GM19025 (cell line): Measurements from ENCODE around the gene PVALB.

Experiments
- ATAC-seq: cut with Tn5 transposase; IDR thresholded peaks from one replicate; pipeline ENCODE4 v1.9.1; 2021; ENCODE audit warnings: mild to moderate bottlenecking, low read depth, moderate library complexity; ENCODE audit not compliant: unreplicated experiment

Gene PVALB, protein sequence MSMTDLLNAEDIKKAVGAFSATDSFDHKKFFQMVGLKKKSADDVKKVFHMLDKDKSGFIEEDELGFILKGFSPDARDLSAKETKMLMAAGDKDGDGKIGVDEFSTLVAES

DNA sequence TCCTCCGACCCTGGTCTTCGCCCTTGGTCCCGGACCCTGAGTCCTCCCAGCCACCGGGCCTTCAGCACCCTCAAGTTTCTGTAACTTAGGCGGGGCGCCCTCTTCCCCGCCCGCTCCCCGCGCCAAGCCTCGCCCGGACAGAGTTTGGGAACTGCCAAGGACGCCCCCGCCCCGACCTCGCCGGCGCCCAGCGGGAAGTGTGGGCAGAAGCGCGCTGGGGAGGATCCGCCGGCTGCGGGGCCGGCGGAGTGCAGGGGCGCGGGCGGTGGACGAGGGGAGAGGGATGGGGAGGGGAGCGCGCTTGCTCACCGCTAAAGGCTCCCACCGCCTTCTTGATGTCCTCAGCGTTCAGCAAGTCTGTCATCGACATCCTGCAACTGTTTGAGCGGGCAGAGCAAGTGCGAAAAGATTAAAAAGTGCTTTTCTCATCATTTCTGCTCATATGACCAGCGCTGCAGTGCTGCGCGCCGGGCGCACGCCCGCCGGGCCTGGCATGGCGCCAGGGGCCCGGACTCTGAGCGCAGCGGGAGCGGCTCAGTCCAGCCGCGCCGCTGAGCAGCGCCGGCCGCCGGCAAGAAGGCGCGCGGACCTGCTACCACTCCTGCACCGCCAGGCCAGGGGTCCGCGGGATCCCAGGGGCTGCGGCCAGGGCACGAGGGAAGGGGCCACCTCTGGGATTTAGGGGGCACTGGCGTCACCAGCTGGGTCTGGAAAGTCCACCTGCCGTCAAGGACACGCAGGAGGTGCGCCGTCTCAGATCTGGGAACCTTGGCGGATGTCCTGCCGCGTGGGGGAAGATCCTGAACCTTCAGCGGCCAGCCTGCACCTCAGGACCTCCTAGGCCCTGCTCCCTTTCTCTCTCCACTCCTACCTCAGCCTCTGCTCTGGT, at the start of gene PVALB:
Gene PVALB (minus strand): TSS at position 400 of the 889 bp plus-strand sequence. CDS start 30 bp downstream, at position 370.
- ATAC-seq: no peak

GRCh38 chr22:36865346-36865745, 48.5 kb upstream of the PVALB start:
- ATAC-seq: no peak

DNA sequence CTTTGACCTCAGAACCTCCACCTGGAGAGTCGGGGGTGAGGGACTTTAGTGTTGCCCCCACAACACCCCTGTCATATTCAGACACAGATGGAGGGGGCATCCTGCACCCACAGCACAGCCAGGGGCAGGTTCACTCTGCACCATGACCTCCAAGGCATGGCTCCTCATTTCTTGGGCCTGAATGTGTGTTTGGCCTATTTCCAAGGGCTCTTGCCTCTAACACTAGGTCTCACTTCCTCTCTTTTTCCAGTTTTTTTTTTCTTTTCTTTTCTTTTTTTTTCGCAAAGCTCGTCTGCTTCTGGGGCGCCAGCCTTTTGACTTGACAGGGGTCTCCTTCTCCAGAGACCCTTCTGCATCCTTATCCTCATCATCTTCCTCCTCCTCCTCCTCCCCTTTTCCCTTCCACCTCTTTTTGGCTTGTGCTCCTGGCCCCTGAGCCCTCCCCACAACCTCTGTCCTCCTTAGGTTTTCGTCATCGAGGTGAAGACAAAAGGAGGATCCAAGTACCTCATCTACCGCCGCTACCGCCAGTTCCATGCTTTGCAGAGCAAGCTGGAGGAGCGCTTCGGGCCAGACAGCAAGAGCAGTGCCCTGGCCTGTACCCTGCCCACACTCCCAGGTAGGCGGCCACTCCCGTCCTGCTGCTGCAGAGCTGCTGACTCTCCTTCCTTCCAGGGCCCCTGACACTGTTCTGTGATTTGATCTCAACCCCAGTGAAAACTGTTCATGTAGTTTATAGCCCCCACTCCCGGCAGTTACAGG, 47.8 kb upstream of the PVALB start:
- no peak for ATAC-seq

- no peak for ATAC-seq
Measured at GRCh38 chr22:36863979-36864378, 47.1 kb upstream of the PVALB start.

DNA sequence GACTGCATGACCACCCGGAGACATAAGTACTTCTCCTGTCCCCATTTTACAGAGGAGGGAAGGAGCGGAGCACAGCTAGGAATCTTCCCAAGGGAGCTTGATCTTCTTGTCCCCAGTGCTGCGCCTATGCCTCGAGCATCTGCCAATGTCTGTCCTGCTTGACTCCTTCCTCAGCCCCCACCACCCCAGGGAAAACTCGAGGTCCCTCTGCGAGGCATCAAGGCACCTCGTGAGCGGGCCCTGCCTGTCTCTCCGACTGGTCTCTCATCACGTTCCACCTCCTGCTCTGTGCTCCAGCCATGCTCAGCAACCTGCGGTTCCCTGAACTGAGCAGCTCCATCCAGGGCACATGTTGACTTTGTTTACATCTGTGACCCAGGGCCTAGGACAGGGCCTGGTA, 46.4 kb upstream of the PVALB start:
- no peak for ATAC-seq

DNA sequence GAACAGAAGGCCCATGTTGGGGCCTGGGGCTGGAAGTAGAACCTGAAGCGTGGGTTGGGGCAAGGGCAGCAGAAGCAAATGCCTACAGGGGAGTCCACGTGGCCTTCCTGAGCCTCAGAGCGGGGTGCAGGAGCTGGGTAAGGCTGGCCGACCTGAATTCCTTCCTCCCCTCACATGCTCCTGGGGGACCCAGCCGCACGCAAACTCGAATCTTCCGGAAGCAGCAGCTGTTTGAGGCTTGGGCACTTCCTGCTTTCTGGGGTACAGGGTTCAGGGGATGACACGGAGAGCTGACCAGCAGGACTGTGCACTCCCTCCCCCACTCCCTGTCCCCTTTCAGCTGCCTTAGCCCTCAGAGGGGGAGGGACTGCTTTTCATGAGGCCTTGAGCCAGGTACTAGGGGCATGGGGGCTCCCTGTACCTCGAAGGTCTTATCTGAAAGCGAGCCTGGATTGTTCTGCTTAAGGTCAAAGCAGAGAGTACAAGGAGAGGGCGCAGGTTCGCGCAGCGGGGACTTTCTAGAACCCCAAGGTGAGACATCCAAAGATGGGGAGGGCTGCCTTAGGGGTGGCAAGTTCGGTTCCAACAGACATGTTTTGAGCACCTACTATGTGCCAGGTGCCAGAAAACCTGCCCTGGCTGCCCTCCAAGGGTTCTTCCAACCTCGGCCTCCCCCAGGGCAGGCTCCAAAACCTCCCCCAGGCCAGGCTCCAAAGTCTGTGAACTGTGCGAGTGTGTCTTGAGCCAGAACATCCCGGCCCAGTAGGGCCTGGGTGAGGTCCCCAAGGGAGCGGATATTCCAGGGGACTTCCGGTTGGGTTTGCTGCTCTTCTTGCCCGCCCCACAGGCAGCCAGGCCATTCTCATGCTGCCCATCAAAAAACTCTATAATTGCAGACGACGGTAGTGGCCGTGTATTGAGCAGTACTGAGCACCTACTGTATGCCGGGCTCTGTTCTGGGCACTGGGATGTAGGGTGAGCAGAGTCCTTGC, 45.7 kb upstream of the PVALB start:
- ATAC-seq: no peak

GRCh38 chr22:36860821-36861659, 44.2 kb upstream of the PVALB start, which contains the start of gene NCF4:
Gene NCF4 (plus strand): TSS chr22:36861006. CDS start chr22:36861172, 166 bp downstream.
- peak; percentile 75 for ATAC-seq

GRCh38 chr22:36860438-36860820, 43.6 kb upstream of the PVALB start:
- no peak for ATAC-seq

DNA sequence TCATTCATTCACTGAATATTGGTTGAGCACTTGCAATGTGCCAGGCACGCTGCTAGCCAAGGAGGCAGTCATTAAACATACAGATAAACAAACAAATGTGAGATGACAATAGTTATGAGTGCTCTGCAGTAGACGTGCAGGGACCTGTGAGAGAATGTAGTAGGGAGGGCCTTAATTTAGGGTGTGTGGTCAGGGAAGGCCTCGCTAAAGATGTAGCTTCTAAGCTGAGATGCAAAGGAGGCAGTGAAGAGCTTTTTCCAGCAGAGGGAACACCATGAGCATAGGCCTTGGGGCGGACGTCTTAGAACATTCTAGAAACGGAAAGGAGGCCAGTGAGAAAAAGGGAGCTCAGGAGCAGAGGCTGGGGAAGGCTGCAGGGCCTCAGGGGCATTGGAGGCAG, 43.2 kb upstream of the PVALB start:
- ATAC-seq: no peak

- ATAC-seq: no peak
Measured at GRCh38 chr22:36858966-36859365, 42.1 kb upstream of the PVALB start.

DNA sequence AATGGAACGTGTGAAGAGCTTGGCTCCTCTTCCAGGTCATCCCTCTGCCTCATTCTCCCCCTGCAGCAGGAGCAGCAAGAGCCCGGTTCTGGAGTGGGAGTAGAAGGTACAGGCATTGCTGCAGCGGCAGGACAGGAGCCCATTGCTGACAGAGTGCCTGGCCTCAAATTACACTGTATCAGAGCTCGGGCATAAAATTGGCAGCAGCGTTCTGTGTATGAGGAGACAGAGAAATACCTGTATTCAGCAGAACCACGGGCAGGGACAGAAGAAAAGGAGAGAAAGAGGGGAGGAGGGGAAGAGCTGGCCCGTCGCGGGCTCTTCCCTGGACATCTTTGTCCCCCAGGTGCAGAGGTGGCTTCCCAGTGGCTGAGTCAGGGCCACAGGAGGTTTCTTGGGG, 41.3 kb upstream of the PVALB start:
- ATAC-seq: no peak

- ATAC-seq: no peak
Measured at GRCh38 chr22:36856792-36857135, 39.9 kb upstream of the PVALB start.

- ATAC-seq: no peak
Measured at GRCh38 chr22:36856121-36856791, 39.4 kb upstream of the PVALB start.

- ATAC-seq: no peak
Measured at GRCh38 chr22:36855478-36855877, 38.6 kb upstream of the PVALB start.

- ATAC-seq: no peak
Measured at GRCh38 chr22:36853407-36854099, 36.7 kb upstream of the PVALB start.

DNA sequence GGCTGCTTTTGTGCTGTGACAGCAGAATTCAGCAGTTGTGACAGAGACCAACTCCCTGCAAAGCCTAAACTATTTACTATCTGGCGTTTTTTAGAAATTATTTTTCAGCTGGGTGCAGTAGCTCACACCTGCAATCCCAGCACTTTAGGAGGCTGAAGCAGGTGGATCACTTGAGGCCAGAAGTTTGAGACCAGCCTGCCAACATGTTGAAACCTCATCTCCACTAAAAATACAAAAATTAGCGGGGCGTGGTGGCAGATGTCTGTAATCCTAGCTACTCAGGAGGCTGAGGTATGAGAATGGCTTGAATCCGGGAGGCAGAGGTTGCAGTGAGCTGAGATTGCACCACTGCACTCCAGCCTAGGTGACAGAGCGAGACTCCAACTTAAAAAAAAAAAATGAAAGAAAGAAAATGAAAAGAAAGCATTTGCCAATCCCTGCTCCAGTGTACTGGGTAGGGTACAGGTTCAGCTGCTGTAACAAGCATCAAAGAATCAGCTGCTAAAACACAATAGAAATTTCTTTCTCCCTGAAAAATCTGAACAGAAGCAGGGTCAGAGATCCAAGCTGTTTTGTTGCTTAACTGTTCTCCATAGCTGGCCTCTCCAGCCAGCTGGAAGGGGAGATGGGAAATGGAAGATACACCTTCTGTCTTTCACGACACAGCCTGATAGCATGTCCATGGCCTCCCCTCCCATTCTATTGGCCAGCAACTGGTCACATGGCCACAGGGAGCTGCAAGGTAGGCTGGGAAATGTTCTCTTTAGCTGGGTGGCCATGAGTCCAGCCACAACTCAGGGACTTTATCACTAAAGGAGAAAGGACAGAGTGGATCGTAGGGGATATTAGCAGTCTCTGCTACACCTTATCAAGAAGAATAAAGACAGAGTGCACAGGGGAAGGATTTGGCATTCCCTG, 35.5 kb upstream of the PVALB start:
- ATAC-seq: no peak

DNA sequence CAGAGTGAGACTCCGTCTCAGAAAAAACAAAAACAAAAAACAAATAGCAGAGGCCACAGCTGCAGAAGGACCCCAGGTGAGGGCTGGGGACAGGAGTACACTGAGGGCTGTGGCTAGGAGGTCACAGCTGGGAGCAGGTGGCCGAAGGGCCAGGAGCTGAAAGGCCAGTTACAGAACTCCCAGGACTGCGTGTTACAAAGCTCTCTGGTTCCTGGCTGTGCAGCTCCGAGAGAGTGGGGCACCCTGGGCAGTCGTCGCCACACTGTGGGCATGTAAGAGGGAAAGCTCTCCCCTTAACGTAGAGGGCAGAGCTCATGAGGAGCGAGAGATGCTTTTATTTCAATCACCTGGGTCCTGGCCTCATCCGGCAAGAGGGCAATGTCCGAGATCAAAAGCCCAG, 33.8 kb upstream of the PVALB start:
- ATAC-seq: no peak
